HG03196 (cell line): ENCODE results near the gene OR2B2.
"Not testable (repeated sequence)": the region's sequence is repeated elsewhere in the genome, so short reads cannot be mapped to it uniquely, and the experiment has no call there.

ENCODE experiments used
- ATAC-seq: cut with Tn5 transposase; IDR thresholded peaks from one replicate; pipeline ENCODE4 v1.9.1; 2021; ENCODE audit not compliant: unreplicated experiment

OR2B2 gene

DNA sequence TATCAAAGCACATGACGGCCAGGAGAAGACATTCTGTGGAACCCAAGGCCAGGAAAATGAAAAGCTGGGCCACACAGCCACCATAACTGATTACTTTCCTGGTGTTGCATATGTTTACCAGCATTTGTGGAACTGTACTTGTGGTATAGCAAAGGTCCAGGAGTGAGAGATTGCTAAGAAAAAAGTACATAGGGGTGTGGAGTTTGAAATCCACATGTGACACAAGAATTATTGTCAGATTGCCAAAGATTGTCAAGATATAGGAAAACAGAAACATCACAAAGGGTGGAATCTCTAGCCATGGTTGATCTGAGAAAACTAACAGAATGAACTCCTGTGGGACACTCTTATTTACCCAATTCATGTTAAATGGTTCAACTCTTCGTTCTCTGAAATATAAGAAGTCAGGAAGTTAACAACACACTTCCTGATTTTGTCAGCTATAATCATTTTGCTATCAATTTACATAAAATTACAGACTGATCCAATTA, at the start of gene OR2B2:
TSS of gene OR2B2 (minus strand) at position 441 of the 491 bp plus-strand sequence. CDS start at position 364, 77 bp downstream.
- no peak for ATAC-seq

DNA sequence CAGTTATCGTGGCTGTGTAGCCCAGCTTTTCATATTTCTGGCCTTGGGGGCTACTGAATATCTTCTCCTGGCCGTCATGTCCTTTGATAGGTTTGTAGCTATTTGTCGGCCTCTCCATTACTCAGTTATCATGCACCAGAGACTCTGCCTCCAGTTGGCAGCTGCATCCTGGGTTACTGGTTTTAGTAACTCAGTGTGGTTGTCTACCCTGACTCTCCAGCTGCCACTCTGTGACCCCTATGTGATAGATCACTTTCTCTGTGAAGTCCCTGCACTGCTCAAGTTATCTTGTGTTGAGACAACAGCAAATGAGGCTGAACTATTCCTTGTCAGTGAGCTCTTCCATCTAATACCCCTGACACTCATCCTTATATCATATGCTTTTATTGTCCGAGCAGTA, 45.3 kb upstream of the OR2B2 start:
- no peak for ATAC-seq

DNA sequence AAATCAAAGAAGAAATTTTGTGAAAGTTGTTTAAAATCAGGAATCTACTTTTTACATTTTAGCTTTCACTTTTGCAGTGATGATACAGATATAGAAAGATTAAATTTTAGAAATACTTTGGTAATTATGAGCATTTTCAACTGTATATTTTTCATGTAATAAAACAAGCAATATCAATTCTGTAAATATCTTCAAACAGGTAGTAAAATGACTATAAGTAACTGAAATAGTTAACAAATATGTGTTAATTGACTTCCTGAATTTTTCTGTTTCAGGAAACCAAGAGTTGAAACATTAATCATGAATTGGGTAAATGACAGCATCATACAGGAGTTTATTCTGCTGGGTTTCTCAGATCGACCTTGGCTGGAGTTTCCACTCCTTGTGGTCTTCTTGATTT, 44.7 kb upstream of the OR2B2 start, which contains the start of gene OR2B6:
TSS of gene OR2B6 (plus strand) at position 301 of the 400 bp plus-strand sequence. CDS start at position 301, 0 bp downstream.
- no peak for ATAC-seq

DNA sequence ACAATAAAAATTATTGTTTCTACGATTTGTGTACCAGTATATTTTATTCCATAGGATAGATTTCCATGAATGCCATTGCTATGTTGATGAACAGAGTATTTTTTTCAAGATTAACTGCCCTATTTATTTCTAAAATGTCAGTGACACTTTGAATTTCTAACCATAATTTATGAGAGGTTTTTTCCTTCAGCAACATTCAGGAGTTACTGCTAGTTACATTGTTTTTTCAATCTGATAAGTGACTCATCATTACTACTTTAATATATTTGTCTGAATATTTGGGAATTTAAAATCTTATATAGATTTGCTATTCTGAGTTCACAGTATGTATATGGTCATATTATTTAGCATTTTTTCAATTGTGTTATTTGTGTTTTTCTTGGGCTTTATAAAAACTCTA, 38.8 kb upstream of the OR2B2 start:
- no peak for ATAC-seq

DNA sequence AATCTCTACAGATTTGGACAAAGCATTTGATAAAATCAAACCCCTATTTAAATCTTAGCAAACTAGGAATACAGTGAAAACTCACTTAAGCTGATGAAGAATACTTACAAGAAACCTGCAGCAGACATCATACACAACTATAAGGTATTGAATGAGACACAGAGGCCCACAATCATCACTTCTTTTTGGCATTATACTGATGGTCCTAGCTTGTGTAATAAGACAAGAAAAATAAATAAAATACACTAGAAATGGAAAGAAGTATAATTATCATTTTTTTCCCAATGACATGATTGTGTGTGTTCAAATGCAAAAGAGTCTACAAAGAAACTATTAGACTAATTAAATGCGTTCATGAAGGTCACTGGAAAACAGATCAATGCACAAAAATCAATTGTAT, 36.0 kb upstream of the OR2B2 start:
- no peak for ATAC-seq

DNA sequence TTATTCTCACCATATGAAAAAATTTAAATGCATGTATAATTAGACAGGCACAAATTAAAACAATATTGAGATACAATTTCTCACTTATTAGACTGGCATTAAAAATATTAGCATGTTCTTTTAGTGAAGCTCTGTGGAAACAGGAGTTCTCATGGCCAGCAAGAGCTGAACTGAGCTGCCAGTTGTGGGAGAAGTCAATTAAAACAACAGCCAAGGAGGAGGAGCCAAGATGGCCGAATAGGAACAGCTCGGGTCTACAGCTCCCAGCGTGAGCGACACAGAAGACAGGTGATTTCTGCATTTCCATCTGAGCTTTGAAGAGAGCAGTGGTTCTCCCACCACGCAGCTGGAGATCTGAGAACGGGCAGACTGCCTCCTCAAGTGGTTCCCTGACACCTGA, 30.9 kb upstream of the OR2B2 start:
- not testable (repeated sequence) for ATAC-seq

DNA sequence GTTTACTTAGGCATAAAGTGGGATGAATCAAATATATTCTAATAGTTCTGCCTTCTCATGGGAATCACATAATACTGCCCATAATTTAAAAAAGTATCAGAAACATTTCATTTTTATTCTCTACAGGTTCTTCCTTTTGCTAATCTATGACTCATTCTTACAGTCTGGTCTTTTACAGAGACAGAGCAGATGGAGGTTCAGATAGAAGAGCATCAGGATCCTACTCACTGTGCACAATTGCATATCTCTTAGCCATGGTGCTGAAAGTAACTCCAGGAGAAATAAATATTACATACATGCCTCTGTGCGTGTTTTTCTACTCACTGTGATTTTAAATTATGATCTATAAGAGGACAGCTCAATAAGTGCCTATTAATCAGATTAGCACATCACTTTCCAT, 28.6 kb upstream of the OR2B2 start:
- no peak for ATAC-seq

DNA sequence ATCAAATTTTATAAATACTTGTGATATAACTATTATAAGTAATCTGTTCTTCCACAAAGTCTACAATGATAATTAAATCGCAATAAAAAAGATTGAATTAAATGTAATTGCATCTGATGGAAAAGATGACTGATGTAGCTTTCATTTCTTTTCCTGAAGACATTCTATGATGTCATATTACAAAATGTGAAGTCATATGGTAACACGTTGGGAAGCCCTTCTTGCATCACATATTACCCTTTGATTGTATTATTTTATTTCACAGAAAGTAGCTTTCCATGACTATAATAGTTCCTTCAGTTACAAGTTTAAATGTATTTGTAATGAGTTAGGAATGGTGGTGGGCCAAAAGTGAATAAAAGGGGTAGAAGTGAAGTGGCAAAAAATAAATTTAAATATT, 19.0 kb upstream of the OR2B2 start:
- no peak for ATAC-seq

DNA sequence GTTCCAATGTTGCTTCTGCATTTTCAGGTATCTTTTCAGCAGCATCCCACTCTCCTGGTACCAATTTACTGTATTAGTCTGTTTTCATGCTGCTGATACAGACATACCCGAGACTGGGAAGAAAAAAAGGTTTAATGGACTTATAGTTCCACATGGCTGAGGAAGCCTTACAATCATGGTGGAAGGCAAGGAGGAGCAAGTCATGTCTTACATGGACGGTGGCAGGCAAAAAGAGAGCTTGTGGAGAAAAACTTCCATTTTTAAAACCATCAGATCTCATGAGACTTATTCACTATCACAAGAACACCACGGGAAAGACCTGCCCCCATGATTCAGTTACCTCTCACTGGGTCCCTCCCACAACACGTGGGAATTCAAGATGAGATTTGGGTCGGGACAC, 17.7 kb upstream of the OR2B2 start:
- ATAC-seq: not testable (repeated sequence)

DNA sequence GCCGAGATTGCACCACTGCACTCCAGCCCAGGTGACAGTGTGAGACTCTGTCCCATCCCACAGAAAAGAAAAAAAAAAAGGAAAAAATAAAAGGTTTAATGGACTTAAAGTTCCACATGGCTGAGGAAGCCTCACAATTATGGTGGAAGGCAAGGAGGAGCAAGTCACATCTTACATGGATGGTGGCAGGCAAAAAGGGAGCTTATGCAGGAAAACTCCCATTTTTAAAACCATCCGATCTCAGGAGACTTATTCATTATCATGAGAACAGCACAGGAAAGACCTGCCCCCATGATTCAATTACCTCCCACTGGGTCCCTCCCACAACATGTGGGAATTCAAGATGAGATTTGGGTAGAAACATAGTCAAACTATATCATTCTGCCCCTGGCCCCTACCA, 15.8 kb upstream of the OR2B2 start:
- ATAC-seq: not testable (repeated sequence)

DNA sequence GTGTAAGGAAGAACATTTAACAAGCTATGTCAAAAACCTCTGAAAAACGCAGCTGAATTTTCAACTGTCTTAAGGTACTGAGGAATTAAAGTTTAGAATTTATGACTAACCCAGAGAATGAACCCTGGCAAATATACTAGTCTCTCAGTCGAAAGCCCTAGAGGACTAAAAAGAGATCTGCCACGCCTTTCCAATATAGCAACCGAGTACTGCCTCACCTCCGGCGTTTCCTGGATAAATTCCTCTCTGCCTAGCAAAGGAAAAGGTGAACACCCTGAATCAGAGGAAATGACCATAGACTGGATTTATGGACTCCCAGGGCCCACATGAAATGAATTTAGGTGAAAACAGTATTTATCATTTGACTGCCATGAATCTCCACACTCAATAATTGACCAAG, 12.0 kb upstream of the OR2B2 start:
- no peak for ATAC-seq

DNA sequence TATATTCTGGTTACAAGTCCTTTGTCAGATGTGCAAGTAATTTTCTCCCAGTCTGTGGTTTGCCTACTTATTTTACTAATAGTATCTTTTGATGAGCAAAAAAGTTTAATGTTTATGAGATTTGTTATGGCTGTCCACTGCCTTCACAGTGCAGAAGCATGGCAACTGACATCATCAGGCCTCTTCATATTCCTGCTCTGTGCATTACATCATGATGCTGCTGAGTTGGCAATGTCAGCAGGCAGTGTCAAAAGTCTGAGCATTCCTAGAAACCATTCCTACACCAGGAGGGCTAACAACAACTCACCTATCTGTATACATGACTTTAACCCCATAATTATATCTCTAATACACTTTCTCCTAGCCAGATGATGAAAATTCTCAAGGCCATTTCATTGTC, 10.8 kb upstream of the OR2B2 start:
- no peak for ATAC-seq

DNA sequence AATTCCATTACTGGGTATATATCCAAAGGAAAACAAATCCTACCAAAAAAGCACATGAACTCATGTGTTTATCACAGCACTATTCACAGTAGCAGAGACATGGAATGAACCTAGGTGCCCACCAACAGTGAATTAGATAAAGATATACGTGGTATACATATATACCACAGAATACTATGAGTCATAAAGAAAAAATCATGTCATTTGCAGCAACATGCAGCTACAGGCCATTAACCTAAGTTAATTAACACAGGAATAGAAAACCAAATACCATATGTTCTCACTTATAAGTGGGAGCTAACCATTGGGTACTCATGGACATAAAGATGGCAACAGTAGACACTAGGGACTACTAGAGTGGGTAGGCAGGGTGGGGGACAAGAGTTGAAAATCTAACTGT, 4.2 kb downstream of the OR2B2 start:
- no peak for ATAC-seq

DNA sequence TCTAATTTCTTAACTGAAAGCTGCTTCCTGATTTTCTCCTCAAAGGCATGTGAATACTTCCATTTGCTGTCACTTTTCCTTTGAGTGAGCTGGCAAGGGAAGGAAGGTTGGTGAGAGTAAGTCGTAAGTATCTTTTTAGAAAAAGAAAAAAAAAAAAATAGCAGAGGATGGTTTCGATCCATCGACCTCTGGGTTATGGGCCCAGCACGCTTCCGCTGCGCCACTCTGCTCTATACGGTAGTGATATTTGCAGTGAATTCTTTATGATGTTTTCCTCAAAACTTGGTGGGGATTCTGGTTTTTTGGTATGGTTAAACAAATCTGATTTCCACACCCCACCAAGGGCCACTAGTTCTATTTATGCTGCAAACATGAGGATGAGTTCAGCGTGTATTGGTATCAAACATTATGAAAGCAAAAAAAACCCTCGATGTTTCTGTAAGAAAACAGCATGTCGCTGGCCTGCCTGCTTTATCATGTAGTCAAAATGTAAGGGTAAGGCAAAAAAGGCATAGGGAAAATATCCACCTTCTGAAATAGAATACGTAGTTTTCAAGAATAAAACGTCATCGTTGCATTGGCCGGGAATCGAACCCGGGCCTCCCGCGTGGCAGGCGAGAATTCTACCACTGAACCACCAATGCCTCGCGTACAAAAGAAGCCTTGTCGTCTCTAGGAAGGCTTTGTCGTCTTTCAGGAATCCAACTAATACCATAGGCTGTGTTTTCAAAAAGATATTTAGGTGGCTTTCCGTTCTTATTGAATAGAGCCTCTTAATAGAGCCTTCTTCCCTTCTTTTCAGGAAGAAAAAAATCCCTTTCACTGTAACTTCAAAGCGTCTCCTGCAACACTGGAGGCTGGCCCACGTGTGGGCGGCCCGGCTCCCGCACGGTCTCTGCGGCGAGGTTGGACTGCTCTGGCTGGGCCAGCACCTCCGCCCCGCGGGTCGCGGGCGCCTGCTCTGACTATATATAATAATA, 9.6 kb downstream of the OR2B2 start:
- peak; percentile 64 for ATAC-seq

DNA sequence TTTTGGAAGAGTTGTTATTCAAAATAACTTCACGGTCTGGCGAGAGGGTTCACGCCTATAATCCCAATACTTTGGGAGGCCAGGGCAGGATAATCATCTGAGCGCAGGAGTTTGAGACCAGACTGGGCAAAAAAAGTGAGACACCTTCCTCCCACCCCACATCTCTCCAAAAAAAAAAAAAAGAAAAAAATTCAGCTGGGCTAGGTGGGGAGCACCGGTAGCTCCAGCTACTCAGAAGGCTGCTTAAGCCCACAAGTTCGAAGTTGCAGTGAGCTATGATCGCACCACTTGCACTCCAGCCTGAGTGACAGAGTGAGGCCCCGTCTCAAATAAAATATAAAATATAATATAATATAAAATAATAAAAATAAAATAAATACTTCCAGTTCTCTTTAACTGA, 10.4 kb downstream of the OR2B2 start:
- no peak for ATAC-seq

DNA sequence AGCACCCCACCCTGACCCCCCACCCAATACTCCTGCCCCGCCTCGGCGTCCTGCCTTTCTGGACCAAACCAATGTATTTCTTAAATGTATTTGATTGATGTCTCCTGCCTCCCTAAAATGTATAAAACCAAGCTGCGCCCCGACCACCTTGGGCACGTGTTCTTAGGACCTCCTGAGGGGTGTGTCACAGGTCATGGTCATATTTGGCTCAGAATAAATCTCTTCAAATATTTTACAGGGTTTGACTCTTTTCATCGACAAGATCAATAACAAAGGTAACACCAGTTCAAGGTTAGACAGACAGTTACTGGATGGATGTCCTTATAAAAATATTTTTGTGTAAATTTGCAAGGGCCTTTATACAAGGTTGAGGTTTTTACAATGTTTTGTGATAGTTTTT, 12.0 kb downstream of the OR2B2 start:
- ATAC-seq: not testable (repeated sequence)

DNA sequence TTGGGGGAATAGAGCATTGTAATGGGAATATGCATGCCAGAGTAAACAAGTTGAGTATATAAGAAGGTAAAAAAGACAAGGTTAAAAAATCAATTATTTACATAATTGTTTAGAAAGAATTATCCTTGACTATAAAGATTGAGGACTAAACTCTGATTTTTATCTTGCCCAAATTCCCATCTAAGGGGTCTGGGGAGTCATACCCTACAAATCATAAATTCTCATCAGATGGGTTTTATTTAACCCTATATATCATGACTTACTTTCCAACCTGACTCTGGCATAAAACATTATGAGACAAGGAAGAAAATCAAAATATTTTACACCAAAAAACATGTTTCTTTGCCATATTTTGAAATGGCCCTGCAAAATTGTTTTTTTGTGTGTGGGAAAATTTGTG, 12.7 kb downstream of the OR2B2 start:
- ATAC-seq: no peak

DNA sequence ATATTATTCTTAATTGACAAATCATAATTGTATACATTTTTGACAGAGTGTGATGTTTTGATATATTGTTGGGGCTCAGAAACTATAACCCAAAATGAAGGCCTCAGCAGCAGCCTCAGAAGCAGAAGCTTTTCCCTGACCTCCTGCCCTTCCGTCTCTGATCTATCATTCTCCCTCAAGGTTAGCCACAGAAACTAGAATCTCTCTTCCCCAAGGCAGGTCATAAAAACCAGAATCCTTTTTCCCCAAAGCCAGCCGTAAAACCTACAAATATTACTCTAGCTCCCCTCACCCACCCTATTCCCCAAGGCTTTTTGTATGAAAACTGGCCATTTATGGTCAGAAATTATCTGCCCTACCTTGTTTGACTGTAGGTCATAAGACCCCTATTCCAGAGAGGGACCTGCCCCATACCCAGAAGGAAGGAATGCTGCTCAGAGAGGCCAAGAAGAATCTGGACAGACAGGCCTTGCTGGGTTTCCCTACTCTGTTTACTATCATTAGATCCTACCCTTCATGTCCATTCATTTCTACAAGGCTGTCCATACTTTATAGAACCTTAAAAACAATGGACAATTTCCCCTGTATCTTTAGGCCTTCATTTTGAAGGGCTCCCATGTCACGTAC, 14.5 kb downstream of the OR2B2 start:
- ATAC-seq: no peak

DNA sequence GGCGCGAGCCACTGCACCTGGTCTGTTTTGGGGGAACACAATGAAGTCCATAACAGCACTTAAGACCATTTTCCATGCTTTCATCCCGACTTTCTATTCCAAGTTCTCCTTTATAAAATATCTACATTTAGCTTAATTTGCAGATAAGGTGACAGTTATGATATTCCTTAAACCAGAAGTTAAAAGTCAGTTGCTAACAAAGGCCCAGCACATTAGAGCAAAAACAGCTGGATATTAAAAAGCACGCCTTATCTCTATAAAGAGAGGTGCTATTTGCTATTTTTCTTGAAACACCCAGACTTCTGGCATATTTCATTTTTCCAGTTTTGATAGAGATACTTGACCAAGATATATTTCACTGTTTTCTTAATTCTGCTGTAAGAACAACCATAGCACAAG, 15.8 kb downstream of the OR2B2 start:
- ATAC-seq: no peak

DNA sequence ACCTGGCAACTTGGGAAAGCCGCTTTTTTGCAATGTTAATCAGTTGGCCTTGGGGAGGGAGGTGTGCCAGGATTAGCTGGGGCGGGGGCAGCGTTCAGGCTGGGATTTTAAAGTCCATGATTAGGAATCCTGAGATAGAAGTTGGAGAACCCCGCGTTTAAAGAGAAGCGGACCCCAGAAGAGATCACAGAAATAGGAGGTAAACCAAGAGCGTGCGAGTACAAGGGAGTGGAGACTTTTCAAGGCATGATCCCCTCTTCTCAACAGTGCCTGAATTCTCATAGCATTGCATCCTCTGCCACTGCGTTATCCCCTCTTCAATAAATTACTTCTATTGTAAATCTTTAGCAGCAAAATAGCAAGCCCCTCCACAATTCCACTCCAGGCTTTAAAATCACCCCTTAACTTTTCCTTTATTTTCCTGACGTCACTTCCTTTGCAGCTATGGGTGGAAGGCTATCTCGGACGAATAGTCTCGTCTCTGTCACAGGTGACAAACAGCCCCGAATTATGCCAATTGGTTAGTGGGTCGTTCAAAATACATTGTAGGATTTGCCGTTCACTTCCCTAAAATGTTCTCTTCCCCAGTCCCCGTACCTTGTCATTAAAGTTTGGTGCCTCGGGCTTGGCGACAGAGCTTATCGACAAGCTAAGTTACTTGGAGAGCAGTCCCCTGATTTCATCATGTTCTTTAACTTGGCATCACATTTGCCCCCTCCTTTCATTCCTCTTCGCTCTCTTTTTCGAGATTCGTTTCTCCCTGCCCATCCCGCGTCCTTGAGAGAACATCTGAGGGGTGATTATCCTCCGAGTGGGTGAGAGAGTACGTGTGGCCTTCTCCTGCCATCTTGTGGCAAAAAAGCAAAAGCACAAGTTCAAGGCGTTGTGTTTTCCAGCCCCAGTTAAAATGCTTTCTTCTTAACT, 17.1 kb downstream of the OR2B2 start:
- peak; percentile 18 for ATAC-seq
